HepG2 (cell line): ENCODE results near the gene OVAAL. TPM values are rescaled to one million over a fixed set of nuclear protein-coding genes. Genes with fewer than 3 reads are reported as not detected.

ENCODE experiments used
- ATF2 ChIP-seq: sonication (generic); formaldehyde crosslinking; IDR thresholded peaks from 2 replicates; pipeline ENCODE4 v1.4.0; 2020; ENCODE audit warnings: missing genetic modification reagents
- CBX5 ChIP-seq: sonication (generic); formaldehyde crosslinking; IDR thresholded peaks from 2 replicates; pipeline ENCODE4 v1.4.0; 2020; ENCODE audit warnings: missing genetic modification reagents, borderline replicate concordance
- DBP ChIP-seq: sonication (generic); formaldehyde crosslinking; IDR thresholded peaks from 2 replicates; pipeline ENCODE4 v1.4.0; 2020; ENCODE audit warnings: missing genetic modification reagents; ENCODE audit errors: not compliant biosample characterization
- DZIP1 ChIP-seq: sonication (generic); formaldehyde crosslinking; IDR thresholded peaks from 2 replicates; pipeline ENCODE4 v1.5.0; 2020; ENCODE audit warnings: mild to moderate bottlenecking, missing genetic modification reagents
- GATA4 ChIP-seq: sonication (generic); IDR thresholded peaks from 2 replicates; pipeline ENCODE4 v1.6.1; 2016; ENCODE audit warnings: antibody characterized with exemption, low read depth, borderline replicate concordance
- GTF3A ChIP-seq: sonication (generic); formaldehyde crosslinking; conservative IDR thresholded peaks from 2 replicates; pipeline ENCODE4 v1.4.0; 2020; ENCODE audit warnings: mild to moderate bottlenecking, missing genetic modification reagents
- MAFG ChIP-seq: sonication (generic); formaldehyde crosslinking; IDR thresholded peaks from 2 replicates; pipeline ENCODE4 v1.5.1; 2020; ENCODE audit warnings: mild to moderate bottlenecking, missing genetic modification reagents
- MAFK ChIP-seq, 2 experiments: IDR thresholded peaks in 1 of 2; conservative IDR thresholded peaks in 1 of 2; 2 replicates each; pipeline ENCODE4 v1.6.1; 2011; ENCODE audit warnings: improper control_type of control experiment in 2 of 2, low read length in 2 of 2
- PCBP1 ChIP-seq: fragments of 200-400 bp; formaldehyde crosslinking; IDR thresholded peaks from 2 replicates; pipeline ENCODE4 v1.6.1; 2017; ENCODE audit warnings: mild to moderate bottlenecking, low read depth, low read length, borderline replicate concordance
- REXO4 ChIP-seq: sonication (generic); formaldehyde crosslinking; IDR thresholded peaks from 2 replicates; pipeline ENCODE4 v1.8.0; 2022; ENCODE audit warnings: missing genetic modification reagents, mild to moderate bottlenecking, borderline replicate concordance
- ZBTB43 ChIP-seq: sonication (generic); formaldehyde crosslinking; conservative IDR thresholded peaks from 2 replicates; pipeline ENCODE4 v1.4.0; 2020; ENCODE audit warnings: missing genetic modification reagents
- ZNF225 ChIP-seq: sonication (generic); formaldehyde crosslinking; IDR thresholded peaks from 2 replicates; pipeline ENCODE4 v1.4.0; 2020; ENCODE audit warnings: mild to moderate bottlenecking, missing genetic modification reagents
- ZNF414 ChIP-seq: sonication (generic); formaldehyde crosslinking; IDR thresholded peaks from 2 replicates; pipeline ENCODE4 v1.5.0; 2020; ENCODE audit warnings: missing genetic modification reagents
- polyA plus RNA-seq, 8 experiments: library from polyadenylated mRNA; depleted of rRNA in 3 of 8; stranded (reverse) in 7 of 8; unstranded in 1 of 8; fragments of >200 nt; fragmentation: Illumina TruSeq in 4 of 8; extraction: Trizol in 4 of 8; gene quantifications; 2 replicates each; pipeline versions ENCODE4 v1.2.1 to v1.2.3, GENCODE V29; 2011 to 2016; ENCODE audit warnings: low read depth in 4 of 8, missing spikeins in 1 of 8, mixed read lengths in 1 of 8; ENCODE audit not compliant: insufficient read depth in 1 of 8
- total RNA-seq, 5 experiments: library from RNA; depleted of rRNA; stranded (reverse); fragments of >200 nt; fragmentation: Illumina TruSeq; extraction: Trizol; gene quantifications; 2 replicates each; pipeline ENCODE4 v1.2.3, GENCODE V29; 2016; ENCODE audit warnings: low read depth in 1 of 5

OVAAL gene
- total and polyA plus RNA-seq, 2 of the 13 experiments (the other 11 are each of a cell fraction or from before 2014, with no cell fraction given): 0.04 TPM; not detected in 1

- TF ChIP-seq ZBTB43 (CRISPR knock-in tag) (no peak), DBP (CRISPR knock-in tag) (no peak), ATF2 (CRISPR knock-in tag) (no peak), GATA4 (no peak), DZIP1 (CRISPR knock-in tag) (no peak), GTF3A (CRISPR knock-in tag) (no peak), CBX5 (CRISPR knock-in tag) (no peak), REXO4 (CRISPR knock-in tag) (no peak), MAFG (CRISPR knock-in tag) (no peak), ZNF225 (CRISPR knock-in tag) (no peak), PCBP1 (no peak), ZNF414 (CRISPR knock-in tag) (no peak), MAFK (conservative IDR thresholded peaks at IDR 0.05 in 1 of 2, IDR thresholded peaks at IDR 0.05 in 1 of 2; ENCODE audit: low read length in 2 of 2) (no peak)
Measured at GRCh38 chr1:180562640-180563025, 3.9 kb downstream of the OVAAL start (continued).
